GM18526 (cell line): ENCODE data around the gene BRINP3.

Source experiments
- POLR2A ChIP-seq: IDR thresholded peaks from 3 replicates; pipeline ENCODE4 v1.6.1; 2011; ENCODE audit not compliant: insufficient read length; ENCODE audit errors: extremely low read depth

BRINP3 gene

DNA sequence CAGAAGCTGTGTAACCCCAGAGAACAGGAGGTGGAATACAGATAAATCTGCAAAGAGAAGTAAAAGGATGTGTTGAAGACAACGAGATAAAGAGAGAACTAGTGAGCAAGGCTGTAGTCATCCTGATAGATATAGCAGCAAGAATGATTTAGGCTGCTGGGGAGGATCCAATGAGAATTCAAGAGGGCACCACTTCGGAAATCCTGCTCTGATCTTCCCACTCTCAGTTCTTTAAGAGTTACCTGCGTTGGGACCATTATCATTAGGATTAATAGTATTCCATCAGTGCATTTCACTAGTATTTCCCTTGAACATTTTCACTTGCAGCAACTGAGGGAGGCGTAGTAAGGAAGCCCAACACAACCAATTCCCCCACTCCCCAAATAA, at the start of gene BRINP3:
Gene BRINP3, minus strand, starts transcription at position 103 of the 387 bp plus-strand sequence.
- TF ChIP-seq POLR2A = no peak

DNA sequence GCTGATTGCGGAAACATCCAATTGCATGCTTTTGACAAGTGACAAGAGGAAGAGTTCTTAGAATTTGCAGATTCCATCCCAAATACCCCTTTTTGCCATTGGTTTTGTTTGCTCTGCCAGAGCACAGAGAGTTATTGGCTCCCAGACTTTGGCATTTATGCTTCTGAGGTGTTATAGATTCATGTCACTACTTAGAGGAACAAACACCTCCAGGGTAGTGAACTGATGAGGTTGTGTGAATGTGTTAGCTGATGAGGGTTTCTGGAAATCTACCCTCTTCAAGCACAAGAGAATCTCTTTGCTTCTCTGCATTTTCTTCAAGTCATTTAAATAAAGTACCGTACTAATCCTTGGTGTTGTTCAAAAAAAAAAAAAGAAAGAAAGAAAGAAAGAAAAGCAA, 33.9 kb upstream of the BRINP3 start:
- no peak for TF ChIP-seq POLR2A

DNA sequence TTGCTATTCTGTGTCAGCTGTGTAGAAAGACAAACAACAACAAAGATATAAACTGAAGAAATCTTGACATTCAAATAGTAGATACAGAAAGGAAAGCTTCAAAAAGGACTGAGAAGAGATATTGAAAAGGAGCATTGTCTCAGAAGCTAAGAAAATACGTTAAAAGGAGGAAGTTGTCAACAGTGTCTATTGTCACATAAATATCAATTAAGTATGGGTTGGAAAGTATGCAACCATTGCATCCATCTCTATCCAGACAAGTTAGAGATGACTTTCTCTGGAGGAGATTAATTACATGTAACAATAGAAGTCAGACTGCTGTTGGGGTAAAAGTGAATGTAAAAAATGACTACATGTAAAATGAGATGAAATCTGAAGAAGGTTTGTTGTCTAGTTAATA, 29.7 kb upstream of the BRINP3 start:
- no peak for TF ChIP-seq POLR2A

DNA sequence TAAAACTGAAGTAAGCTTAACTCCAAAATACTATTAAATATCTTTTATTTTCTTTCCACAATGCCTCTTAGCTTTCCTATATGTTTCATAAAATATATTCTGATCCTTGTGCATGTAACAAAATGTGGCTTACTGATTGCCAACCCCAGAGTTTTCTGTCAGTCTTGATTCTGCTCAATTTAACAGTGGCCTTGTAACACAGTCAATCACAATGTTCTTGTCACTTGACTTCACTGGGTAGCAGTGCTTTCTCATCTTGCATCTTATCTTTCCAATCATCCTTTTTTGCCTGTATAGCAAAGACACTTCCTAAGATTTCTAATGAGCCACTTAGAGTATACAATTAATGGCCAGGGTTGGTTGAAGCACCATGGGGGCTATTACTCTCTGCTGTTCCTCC, 19.9 kb upstream of the BRINP3 start:
- TF ChIP-seq POLR2A = no peak

DNA sequence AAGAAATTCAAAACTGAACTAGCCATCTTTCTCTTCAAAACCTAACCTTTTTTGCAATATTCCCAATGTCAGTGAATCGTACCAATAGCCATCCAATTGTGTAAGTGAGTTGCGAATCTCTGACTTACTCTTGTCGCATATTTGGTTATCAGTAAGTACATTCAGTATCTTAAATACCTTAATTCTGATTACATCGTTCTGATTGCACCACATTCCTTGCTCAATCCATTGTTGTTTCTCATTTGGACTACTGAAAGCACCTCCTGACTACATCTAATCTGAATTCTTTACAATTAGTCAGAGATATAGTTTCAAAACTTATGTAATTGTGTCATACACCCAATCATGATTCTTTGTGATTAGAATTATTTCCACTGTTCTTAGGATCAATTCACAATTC, 16.8 kb upstream of the BRINP3 start:
- TF ChIP-seq POLR2A = no peak

DNA sequence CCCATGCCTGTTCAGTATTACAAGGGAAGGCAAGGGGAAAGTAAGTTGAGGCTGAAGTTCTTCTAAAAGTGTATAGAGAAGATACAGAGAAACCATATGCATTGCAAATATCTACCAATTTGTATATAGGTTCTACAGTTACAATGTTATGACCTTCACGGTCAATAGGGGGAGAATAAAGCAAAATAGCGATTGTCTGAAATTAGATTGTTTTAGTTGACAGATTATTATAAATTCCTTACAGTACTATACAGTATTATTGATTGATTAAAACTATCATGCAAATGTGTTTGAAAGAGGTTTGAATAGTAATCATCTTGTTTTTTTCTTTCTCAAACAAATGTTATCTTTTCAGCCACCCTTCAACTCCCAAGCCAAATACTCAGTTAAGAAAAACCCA, 13.7 kb upstream of the BRINP3 start:
- TF ChIP-seq POLR2A = no peak

DNA sequence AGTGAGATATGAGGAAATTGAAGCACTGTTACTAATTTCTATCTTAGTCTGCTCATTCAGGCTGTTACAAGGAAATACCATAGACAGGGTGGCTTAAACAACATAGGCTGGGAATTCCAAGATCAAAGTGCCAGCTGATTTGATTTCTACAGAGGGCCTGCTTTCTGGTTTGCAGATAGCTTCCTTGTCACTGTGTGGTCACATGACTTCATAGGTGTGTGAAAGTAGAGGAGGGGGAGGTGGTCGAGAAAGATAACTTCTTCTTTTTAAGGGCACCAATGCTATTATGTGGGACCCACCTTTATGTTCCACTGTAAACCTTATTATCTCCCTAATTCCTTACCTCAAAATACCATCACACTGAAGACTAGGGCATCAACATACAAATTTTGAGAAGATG, 6.4 kb upstream of the BRINP3 start:
- TF ChIP-seq POLR2A = no peak

DNA sequence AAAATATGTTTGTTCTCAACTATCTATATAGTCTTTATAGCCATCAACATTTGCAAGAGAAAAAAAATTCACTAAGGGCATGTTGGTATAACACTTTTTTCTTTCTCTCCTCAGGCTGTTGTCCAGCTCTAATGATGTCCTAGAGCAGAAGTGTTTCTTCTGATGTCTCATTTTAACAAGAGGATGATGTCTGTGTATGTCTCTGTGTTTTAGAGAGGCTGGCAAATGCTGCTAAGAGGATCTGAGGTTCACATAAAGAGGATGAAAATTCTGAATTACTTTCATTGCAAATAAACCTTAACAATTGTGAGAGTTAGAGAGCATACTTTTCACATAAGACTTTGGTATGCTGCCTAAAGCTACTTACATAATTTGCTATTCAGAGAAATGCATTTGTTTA, 2.6 kb upstream of the BRINP3 start:
- TF ChIP-seq POLR2A = no peak

DNA sequence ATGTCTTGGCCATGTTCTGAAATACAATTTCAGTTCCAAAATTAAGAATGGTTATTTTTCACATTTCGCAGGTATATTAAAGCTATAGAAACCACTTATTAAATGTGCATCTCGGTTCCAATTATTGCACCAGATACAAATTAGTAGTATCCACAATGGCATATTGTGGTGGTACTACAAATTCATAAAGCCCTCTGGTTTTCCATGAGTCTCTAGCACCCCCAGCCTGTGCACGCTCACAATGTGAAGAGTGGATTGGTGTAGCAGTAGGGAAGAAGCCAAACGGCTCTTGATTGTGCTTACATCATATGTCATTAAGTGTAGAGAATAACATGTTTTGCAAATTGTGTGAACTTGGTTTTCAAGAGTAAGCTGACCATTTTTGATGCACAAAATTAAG, 1.9 kb upstream of the BRINP3 start:
- no peak for TF ChIP-seq POLR2A

DNA sequence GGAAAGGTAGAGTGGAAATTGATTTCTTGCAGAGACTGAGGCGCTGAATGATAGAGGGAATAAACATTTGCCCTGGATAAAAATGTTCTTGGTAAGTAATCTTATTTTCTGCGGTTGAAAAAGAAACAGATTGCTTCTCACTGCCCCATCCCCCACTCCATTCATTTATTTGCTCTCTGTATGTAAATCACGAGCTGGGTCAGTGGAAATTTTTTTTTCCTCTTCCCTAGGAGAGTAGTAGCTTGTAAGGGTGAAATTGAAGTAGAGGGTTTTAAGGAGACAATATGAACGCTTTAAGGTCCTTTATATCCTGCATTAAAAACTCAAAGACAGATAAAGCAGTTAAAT, 1.4 kb upstream of the BRINP3 start:
- no peak for TF ChIP-seq POLR2A

DNA sequence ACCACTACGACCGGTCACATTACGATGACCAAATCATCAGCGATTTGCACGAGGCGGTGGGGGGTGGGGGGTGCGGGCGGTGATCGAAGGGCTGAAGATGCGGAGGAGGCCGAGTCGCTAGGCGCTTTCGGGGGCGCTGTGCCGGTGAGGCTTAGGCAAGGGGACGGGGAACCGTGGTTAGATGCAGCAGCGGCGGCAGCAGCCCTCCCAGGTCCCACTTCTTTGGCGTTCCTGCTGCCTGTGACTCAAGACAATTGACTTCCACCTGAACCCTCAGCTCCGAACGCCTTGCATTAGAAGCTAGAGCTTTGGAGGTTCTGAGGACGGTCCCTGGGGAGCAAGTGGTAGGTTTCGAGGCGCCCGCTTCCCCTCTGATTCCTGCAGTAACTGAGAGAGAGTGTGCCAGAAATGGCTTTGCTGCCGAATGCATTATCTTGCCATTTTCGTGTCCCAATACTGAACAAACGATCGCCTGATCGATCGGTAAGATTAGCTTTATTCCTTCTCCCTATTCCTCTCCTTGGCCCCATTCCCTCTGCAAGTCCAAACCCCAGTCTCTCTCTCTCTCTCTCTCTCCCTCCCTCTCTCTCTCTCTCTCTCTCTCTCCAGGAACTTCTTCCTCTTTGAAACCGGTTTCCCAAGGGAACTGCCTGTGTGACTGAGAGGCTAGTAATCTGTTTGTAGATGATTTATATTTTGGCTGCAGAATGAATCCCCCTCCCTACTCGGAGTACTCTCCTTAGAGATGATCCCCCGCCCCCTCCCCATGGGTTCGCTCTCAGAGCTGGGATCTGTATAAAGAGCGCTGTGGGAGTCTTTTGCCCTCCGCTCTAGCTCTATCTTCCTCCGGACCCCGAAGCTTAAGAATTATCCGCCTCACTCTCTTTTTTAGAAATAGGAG, 735 bp upstream of the BRINP3 start:
- TF ChIP-seq POLR2A = no peak

DNA sequence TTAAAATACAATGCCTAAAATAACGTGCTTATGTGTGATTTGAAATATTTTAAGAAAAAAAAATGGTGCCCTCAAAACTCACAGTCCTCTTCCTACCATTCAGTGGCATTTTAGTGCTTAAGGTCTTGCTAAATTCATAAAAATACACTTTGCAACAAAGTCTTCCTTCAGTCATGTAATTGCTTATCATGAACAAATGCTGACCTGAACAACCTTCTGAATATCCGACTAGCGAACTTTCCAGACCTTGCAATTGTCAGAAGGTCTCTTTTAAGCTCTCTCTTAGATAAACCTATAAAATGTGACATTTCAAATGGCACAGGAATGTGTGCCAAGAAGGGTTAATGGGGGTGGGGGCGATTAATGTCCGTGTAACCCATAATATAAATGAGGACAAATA, 858 bp downstream of the BRINP3 start:
- no peak for TF ChIP-seq POLR2A

DNA sequence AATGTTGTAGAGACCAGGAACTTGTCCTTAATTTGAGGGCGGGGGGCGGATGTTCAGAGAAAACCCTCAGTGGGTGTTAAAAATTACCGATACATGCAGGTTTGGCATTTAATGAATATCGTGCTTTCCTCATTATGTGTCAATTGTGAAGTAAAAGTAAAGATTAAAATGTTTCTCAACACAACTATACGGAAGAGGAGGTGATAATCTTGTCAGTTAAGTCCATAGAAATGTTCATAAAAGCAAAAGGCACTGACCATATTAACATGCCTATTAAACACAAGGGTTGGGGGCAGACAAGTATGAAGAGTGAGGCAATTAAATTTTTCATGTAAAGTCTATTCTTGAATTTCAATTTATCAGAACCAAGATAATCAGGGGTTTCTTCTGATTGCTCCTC, 1.3 kb downstream of the BRINP3 start:
- no peak for TF ChIP-seq POLR2A

DNA sequence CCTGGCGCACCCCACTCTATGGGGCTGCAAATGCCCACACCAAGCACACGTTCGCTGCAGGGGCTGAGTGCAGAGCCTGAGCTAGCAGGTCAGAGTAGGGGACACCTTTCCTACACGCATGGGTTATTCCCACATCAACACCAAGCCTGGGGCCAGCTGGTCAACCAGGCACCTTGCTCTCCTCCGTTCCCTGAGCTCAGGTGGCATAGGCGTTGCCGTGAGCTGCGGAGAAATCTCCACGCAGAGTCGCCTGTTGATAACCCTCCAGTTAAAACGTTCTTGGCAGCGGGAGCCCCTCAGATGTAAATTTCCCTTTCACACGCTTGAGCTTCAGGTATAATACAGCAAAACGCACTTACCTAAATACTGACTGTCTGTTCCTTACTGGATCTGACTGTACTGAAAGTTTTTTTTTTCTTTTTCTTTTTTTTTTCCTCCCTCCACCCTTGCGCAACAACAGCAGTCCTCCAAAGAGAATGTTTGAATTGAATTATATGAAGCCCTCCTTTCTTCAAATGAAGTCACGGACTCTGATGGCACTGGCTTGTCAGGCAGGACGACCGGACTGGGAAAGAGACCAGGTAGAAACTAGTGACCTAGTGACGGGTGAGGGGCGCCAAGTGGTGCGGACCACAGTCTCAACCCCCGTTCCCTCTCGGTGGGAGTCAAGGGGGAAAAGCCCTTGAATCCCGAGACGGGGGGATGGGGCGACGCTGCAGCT, 2.1 kb downstream of the BRINP3 start:
- TF ChIP-seq POLR2A = no peak

DNA sequence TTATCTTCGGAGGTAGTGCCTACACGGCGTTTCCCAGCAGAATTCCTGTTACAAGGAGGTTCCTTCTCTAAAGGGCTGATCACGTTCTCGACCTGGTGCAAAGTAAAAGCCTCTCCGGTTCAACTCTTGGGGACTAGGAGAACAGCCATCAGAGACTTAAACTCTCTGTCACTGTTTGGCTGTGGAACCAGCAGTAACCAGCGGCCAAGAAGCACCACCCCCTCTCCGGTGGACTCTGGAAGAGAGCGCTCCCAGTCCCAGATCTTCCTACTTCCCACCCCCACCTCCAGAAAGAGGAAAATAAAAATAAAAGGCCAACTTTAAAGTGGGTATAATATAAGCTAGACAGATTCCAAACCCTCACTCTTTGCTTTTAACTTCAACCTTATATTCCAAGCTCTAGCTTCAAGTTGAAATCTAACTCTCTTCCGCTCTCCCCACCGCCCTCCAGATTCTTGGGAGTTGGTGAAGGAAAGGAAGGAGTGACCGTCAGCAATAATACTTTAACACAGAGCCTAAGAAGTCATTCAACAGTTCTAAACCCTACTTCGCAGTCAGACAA, 2.9 kb downstream of the BRINP3 start:
- no peak for TF ChIP-seq POLR2A

DNA sequence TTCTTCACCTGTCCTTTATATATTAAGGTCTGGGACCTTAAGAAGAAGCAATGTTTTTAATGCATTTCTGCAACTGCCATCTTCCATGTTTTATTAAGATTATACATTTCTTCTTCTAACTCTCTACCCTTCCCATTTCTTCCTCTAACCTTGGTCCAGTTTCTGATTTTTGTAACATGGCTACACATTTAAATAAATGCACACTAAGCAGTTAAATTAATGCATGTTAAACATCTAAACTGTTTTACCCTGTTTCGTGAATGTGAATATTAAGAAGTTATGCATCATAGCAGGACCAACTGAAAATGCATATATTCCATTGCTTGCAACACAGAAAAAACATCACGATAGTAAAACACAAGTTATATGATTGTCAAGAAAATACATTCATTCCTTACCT, 3.7 kb downstream of the BRINP3 start:
- TF ChIP-seq POLR2A = no peak
